RWPE2 (cell line): ENCODE results near the gene TSBP1.
"Not testable (repeated sequence)": the region's sequence is repeated elsewhere in the genome, so short reads cannot be mapped to it uniquely, and the experiment has no call there.

Experiments used
- ATAC-seq: fragments of 200-7000 bp; cut with Tn5 transposase; 3 replicates; pipeline ENCODE4 v1.9.1; 2021; ENCODE audit warnings: low read depth
- DNase-seq: peaks from one replicate; pipeline ENCODE4 v3.0.0-alpha.2; 2020; ENCODE audit warnings: low spot score
- H3K27ac ChIP-seq: fragments of 450-650 bp; 2 replicates; pipeline ENCODE4 v1.5.1; 2017; ENCODE audit warnings: mild to moderate bottlenecking; ENCODE audit not compliant: poor library complexity, severe bottlenecking
- H3K27me3 ChIP-seq: fragments of 250-450 bp; sonication (Bioruptor Pico); 2 replicates; pipeline ENCODE4 v1.5.1; 2021; ENCODE audit warnings: mild to moderate bottlenecking, moderate library complexity; ENCODE audit not compliant: insufficient read depth, poor library complexity, severe bottlenecking
- H3K36me3 ChIP-seq: fragments of 250-450 bp; sonication (Bioruptor Pico); 2 replicates; pipeline ENCODE4 v1.5.1; 2020; ENCODE audit warnings: low read depth, mild to moderate bottlenecking, moderate library complexity
- H3K4me1 ChIP-seq: fragments of 250-450 bp; sonication (Bioruptor Pico); 2 replicates; pipeline ENCODE4 v1.5.1; 2021; ENCODE audit warnings: mild to moderate bottlenecking, moderate library complexity; ENCODE audit not compliant: insufficient read depth, poor library complexity, severe bottlenecking
- H3K4me3 ChIP-seq: fragments of 250-450 bp; sonication (Bioruptor Pico); 2 replicates; pipeline ENCODE4 v1.5.1; 2021; ENCODE audit warnings: mild to moderate bottlenecking, moderate library complexity; ENCODE audit not compliant: severe bottlenecking
- H3K9me3 ChIP-seq: fragments of 250-450 bp; sonication (Bioruptor Pico); 2 replicates; pipeline ENCODE4 v1.5.1; 2021; ENCODE audit warnings: mild to moderate bottlenecking, moderate library complexity; ENCODE audit not compliant: severe bottlenecking
- CTCF ChIP-seq: fragments of 450-650 bp; IDR thresholded peaks from one replicate; pipeline ENCODE4 v1.5.1; 2017; ENCODE audit warnings: mild to moderate bottlenecking, moderate library complexity; ENCODE audit not compliant: poor library complexity, severe bottlenecking

TSBP1 gene

GRCh38 chr6:32271429-32271828 is 100.3 kb downstream of the TSBP1 start:
- ATAC-seq = no peak
- H3K9me3 ChIP-seq = no peaks in the 10 kb centered on the region
- no peak for DNase-seq
- no peak overlapping the region for H3K4me3 ChIP-seq
- H3K27ac ChIP-seq = no peak overlapping the region
- H3K36me3 ChIP-seq = no peaks in the 10 kb centered on the region
- no peaks in the 10 kb centered on the region for H3K4me1 ChIP-seq
- H3K27me3 ChIP-seq = no peaks in the 10 kb centered on the region
- TF ChIP-seq CTCF = no peak

- not testable (repeated sequence) for H3K36me3 ChIP-seq, H3K27ac ChIP-seq, H3K27me3 ChIP-seq, H3K4me1 ChIP-seq, H3K4me3 ChIP-seq, ATAC-seq, DNase-seq, H3K9me3 ChIP-seq
Observed at GRCh38 chr6:32268459-32268858, 103.2 kb downstream of the TSBP1 start.

- no peak for TF ChIP-seq CTCF
- ATAC-seq = no peak
- Histone ChIP-seq H3K4me3 (no peak overlapping the region), H3K4me1 (no peaks in the 10 kb centered on the region), H3K9me3 (no peaks in the 10 kb centered on the region), H3K27ac (no peak overlapping the region), H3K27me3 (no peaks in the 10 kb centered on the region), H3K36me3 (no peaks in the 10 kb centered on the region)
- DNase-seq = no peak
Observed at GRCh38 chr6:32267035-32267434, 104.7 kb downstream of the TSBP1 start.

- H3K36me3 ChIP-seq, DNase-seq: not testable (repeated sequence)
Observed at GRCh38 chr6:32257262-32257661, 114.4 kb downstream of the TSBP1 start.

GRCh38 chr6:32255199-32256153 is 116.2 kb downstream of the TSBP1 start:
- DNase-seq (peak; percentile 65), ATAC-seq (peak; percentile 100)
- Histone ChIP-seq H3K9me3 (no peaks in the 10 kb centered on the region), H3K4me1 (peaks cover 5% of the 10 kb centered on the region), H3K27me3 (no peaks in the 10 kb centered on the region), H3K4me3 (peak overlapping the region; percentile 4), H3K36me3 (no peaks in the 10 kb centered on the region), H3K27ac (peak overlapping the region; percentile 33)
- peak; percentile 71 for TF ChIP-seq CTCF

More at GRCh38 chr6:32257262-32257661, 114.4 kb downstream of the TSBP1 start:
- H3K4me3 ChIP-seq, ATAC-seq, H3K27ac ChIP-seq, H3K9me3 ChIP-seq, H3K4me1 ChIP-seq, H3K27me3 ChIP-seq: not testable (repeated sequence)
